Effector memory CD4-positive, alpha-beta T cell (primary cell): ENCODE data around the gene APPBP2.

Source experiments
- DNase-seq, 3 donors: peaks; one replicate each; pipeline ENCODE4 v3.0.0-alpha.2; 2020
- H3K27ac ChIP-seq: 2 replicates; pipeline ENCODE4 v1.7.0; 2013; ENCODE audit warnings: mild to moderate bottlenecking, low read length, moderate library complexity; ENCODE audit not compliant: insufficient read depth, poor library complexity, severe bottlenecking
- H3K27me3 ChIP-seq: replicated peaks from 2 replicates; pipeline ENCODE4 v1.7.0; 2013; ENCODE audit warnings: mild to moderate bottlenecking, low read length; ENCODE audit not compliant: insufficient read depth, control insufficient read depth, poor library complexity, severe bottlenecking
- H3K36me3 ChIP-seq: 2 replicates; pipeline ENCODE4 v1.7.0; 2013; ENCODE audit warnings: mild to moderate bottlenecking, low read length, moderate library complexity; ENCODE audit not compliant: control insufficient read depth, insufficient read depth
- H3K4me1 ChIP-seq: 2 replicates; pipeline ENCODE4 v1.7.0; 2013; ENCODE audit warnings: low read length, mild to moderate bottlenecking; ENCODE audit not compliant: control insufficient read depth, insufficient read depth, poor library complexity, severe bottlenecking
- H3K4me3 ChIP-seq: 2 replicates; pipeline ENCODE4 v1.7.0; 2013; ENCODE audit warnings: low read length, low read depth, mild to moderate bottlenecking; ENCODE audit not compliant: insufficient read depth, poor library complexity, severe bottlenecking
- H3K9me3 ChIP-seq: 2 replicates; pipeline ENCODE4 v1.7.0; 2013; ENCODE audit warnings: mild to moderate bottlenecking, low read length, moderate library complexity; ENCODE audit not compliant: control insufficient read depth

Gene APPBP2

GRCh38 chr17:60534613-60535157 is 8.6 kb upstream of the APPBP2 start:
- no peak overlapping the region for H3K4me3 ChIP-seq
- H3K27ac ChIP-seq, result no peak overlapping the region
- H3K9me3 ChIP-seq, result no peaks in the 10 kb centered on the region
- no peak for DNase-seq
- no peaks in the 10 kb centered on the region for H3K27me3 ChIP-seq
- no peaks in the 10 kb centered on the region for H3K36me3 ChIP-seq
- no peaks in the 10 kb centered on the region for H3K4me1 ChIP-seq

DNA sequence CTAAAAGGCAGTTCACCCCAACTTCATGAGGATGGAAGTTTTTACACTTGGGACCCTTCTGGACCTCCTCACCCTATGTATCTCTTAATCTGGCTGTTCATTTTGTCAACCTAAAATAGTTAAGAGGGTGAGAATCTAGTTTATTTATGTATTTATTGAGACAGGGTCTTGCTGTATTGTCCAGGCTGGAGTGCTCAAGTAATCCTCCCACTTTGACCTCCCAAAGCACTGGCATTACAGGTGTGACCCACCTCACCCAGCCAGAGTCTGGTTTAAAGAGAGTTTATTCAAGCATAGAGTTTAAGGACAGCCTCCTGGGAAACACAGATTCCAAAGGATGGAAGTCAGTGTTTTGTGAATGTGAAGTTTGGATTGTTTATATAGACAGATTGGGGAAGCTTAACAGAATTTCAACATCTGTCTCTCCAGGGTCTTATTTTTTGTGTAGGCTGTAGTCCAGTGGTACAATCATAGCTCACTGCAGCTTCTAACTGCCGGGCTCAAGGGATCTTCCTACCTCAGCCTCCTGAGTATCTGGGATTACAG is 8.0 kb upstream of the APPBP2 start:
- H3K27ac ChIP-seq, result no peak overlapping the region
- H3K27me3 ChIP-seq, result no peaks in the 10 kb centered on the region
- no peak overlapping the region for H3K4me3 ChIP-seq
- H3K4me1 ChIP-seq, result no peaks in the 10 kb centered on the region
- no peak for DNase-seq
- H3K9me3 ChIP-seq, result no peaks in the 10 kb centered on the region
- no peaks in the 10 kb centered on the region for H3K36me3 ChIP-seq

DNA sequence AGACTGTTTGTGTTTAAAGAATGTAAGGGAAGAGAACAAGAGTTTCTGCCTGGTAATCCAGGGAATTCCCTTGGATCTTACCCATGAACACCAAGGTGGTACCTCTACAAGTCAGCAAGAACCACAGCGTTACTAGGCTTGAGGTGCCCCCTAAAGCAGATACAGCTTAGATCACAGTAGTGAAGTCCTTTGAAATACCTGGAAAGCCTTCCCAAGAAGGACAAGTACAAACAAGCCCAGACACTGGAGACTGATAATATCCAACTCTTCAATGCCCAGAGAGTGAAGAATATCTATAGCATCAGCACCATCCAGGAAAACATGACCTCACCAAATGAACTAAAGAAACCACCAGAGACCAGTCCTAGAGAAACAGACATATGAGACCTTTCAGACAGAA is 3.8 kb upstream of the APPBP2 start:
- no peak overlapping the region for H3K4me3 ChIP-seq
- no peak for DNase-seq
- H3K4me1 ChIP-seq, result peaks cover 7% of the 10 kb centered on the region
- H3K36me3 ChIP-seq, result no peaks in the 10 kb centered on the region
- H3K27me3 ChIP-seq, result no peaks in the 10 kb centered on the region
- H3K27ac ChIP-seq, result no peak overlapping the region
- H3K9me3 ChIP-seq, result no peaks in the 10 kb centered on the region

- H3K9me3 ChIP-seq, result no peaks in the 10 kb centered on the region
- DNase-seq, result no peak
- no peak overlapping the region for H3K27ac ChIP-seq
- H3K4me1 ChIP-seq, result peaks cover 11% of the 10 kb centered on the region
- H3K4me3 ChIP-seq, result no peak overlapping the region
- H3K36me3 ChIP-seq, result no peaks in the 10 kb centered on the region
- H3K27me3 ChIP-seq, result no peaks in the 10 kb centered on the region
Observed at GRCh38 chr17:60528828-60529227, 2.8 kb upstream of the APPBP2 start.

- H3K4me1 ChIP-seq, result peaks cover 14% of the 10 kb centered on the region
- no peak overlapping the region for H3K4me3 ChIP-seq
- no peaks in the 10 kb centered on the region for H3K27me3 ChIP-seq
- H3K27ac ChIP-seq, result no peak overlapping the region
- no peaks in the 10 kb centered on the region for H3K9me3 ChIP-seq
- H3K36me3 ChIP-seq, result no peaks in the 10 kb centered on the region
- DNase-seq, result no peak
Observed at GRCh38 chr17:60527701-60528100, 1.7 kb upstream of the APPBP2 start.

- Histone ChIP-seq H3K27ac (peak overlapping the region; percentile 96), H3K4me3 (peak overlapping the region; percentile 99), H3K27me3 (no peaks in the 10 kb centered on the region), H3K9me3 (no peaks in the 10 kb centered on the region), H3K36me3 (no peaks in the 10 kb centered on the region), H3K4me1 (peaks cover 19% of the 10 kb centered on the region)
- no peak for DNase-seq
Observed at GRCh38 chr17:60526726-60527125, 684 bp upstream of the APPBP2 start.

- Histone ChIP-seq H3K27ac (peak overlapping the region; percentile 96), H3K9me3 (no peaks in the 10 kb centered on the region), H3K4me1 (peaks cover 20% of the 10 kb centered on the region), H3K4me3 (peak overlapping the region; percentile 99), H3K27me3 (no peaks in the 10 kb centered on the region), H3K36me3 (no peaks in the 10 kb centered on the region)
- no peak for DNase-seq
Observed at GRCh38 chr17:60525328-60525684, 736 bp downstream of the APPBP2 start.

GRCh38 chr17:60524463-60525327 is 1.3 kb downstream of the APPBP2 start:
- peaks cover 20% of the 10 kb centered on the region for H3K4me1 ChIP-seq
- H3K36me3 ChIP-seq, result no peaks in the 10 kb centered on the region
- no peak for DNase-seq

DNA sequence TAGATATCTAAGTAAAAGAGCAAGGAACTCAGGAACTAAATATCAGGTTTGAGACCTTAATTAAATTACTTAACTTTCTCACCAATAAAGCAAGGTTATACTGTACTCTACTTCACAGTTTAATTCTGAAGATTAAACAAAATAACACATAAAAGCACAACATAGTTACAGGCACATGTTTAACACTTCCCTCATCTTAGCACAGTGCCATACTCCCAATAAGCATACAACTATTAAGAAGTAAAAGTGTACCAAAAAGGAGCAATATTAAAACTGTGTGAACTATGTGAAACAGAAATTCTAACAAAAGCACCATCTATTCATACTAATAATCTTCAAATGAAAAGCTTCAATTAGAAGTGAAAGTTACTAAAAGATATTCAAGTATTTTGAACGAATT is 2.2 kb downstream of the APPBP2 start:
- Histone ChIP-seq H3K4me3 (no peak overlapping the region), H3K9me3 (no peaks in the 10 kb centered on the region), H3K4me1 (peaks cover 20% of the 10 kb centered on the region), H3K27ac (no peak overlapping the region), H3K27me3 (no peaks in the 10 kb centered on the region), H3K36me3 (peaks cover 4% of the 10 kb centered on the region)
- no peak for DNase-seq

More at GRCh38 chr17:60524463-60525327, 1.3 kb downstream of the APPBP2 start:
- H3K4me3 ChIP-seq, result peak overlapping the region; percentile 99
- H3K27ac ChIP-seq, result peak overlapping the region; percentile 96
- H3K9me3 ChIP-seq, result no peaks in the 10 kb centered on the region
- H3K27me3 ChIP-seq, result no peaks in the 10 kb centered on the region

GRCh38 chr17:60522889-60523626 is 3.0 kb downstream of the APPBP2 start:
- no peak overlapping the region for H3K27ac ChIP-seq
- peaks cover 4% of the 10 kb centered on the region for H3K36me3 ChIP-seq
- H3K4me1 ChIP-seq, result peaks cover 20% of the 10 kb centered on the region
- no peaks in the 10 kb centered on the region for H3K27me3 ChIP-seq
- H3K9me3 ChIP-seq, result no peaks in the 10 kb centered on the region
- H3K4me3 ChIP-seq, result no peak overlapping the region
- DNase-seq, result no peak
